ENCODE results near the gene KIF23. TPM values are rescaled to one million over a fixed set of nuclear protein-coding genes. Genes with fewer than 3 reads are reported as not detected.

The KIF23 gene
- total RNA-seq, 5 donors from 2014 or later (not counting 1 experiment from before 2014, with no cell fraction given), result 0.36 to 2.2 (median 0.76) TPM

DNA sequence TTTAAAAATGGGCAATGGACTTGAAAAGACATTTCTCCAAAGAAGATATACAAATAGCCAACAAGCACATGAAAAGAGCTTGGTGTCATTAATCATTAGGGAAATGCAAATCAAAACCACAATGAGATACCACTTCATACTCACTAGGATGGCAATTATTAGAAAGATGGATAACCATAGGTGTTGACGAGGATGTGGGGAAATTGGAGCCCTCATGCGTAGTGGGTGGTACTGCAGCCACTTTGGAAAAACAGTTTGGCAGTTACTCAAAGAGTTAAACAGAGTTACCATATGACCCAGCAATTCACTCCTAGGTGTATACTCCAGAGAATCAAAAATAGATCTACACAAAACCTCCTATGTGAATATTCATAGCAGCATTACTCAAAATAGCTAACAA is 65.8 kb downstream of the KIF23 start:
- no CpG with 5 or more reads among the region's 2 CpGs for WGBS (ENCODE audit: insufficient coverage)
- no peak overlapping the region for H3K4me3 ChIP-seq (ENCODE audit: control insufficient read depth in 1 of 2, extremely low read depth in 1 of 2, low read length in 1 of 2)
- peaks cover 0 to 8% of the 10 kb centered on the region in 2 experiments for H3K4me1 ChIP-seq (ENCODE audit: control insufficient read depth in 1 of 2, extremely low read depth in 1 of 2, insufficient read depth in 2 of 2, low read length in 2 of 2)
- no peak overlapping the region for H3K27ac Mint-ChIP-seq
- DNase-seq (no peak), ATAC-seq (replicated peaks in 1 of 4) (no peak)
- H3K36me3 Mint-ChIP-seq, result no peaks in the 10 kb centered on the region
- no peak overlapping the region for H3K27ac ChIP-seq (ENCODE audit: low read length)
- peaks cover 0 to 6% (median 4%) of the 10 kb centered on the region in 3 donors for H3K9me3 Mint-ChIP-seq
- H3K27me3 ChIP-seq (replicated peaks in 1 of 2; ENCODE audit: control insufficient read depth in 2 of 2, extremely low read depth in 1 of 2, insufficient read depth in 2 of 2, low read length in 1 of 2), result peaks cover 0 to 17% of the 10 kb centered on the region in 2 experiments
- H3K9me3 ChIP-seq, result peaks cover 2% of the 10 kb centered on the region
- ChIA-PET POLR2A (no interaction called here), CTCF (interaction anchor here (1.6 to 1.7 kb wide), 2 partner anchors 11 to 986 kb away, joined by 3 to 6 read pairs; no protein-coding TSS in a partner anchor)
- no peaks in the 10 kb centered on the region for H3K36me3 ChIP-seq (ENCODE audit: control insufficient read depth in 2 of 2, extremely low read depth in 1 of 2, insufficient read depth in 1 of 2, low read length in 1 of 2)
- no peak overlapping the region for H3K4me3 Mint-ChIP-seq
- peaks cover 0 to 5% (median 4%) of the 10 kb centered on the region in 3 donors for H3K4me1 Mint-ChIP-seq
- H3K27me3 Mint-ChIP-seq, result peaks cover 3 to 6% of the 10 kb centered on the region in 2 donors

DNA sequence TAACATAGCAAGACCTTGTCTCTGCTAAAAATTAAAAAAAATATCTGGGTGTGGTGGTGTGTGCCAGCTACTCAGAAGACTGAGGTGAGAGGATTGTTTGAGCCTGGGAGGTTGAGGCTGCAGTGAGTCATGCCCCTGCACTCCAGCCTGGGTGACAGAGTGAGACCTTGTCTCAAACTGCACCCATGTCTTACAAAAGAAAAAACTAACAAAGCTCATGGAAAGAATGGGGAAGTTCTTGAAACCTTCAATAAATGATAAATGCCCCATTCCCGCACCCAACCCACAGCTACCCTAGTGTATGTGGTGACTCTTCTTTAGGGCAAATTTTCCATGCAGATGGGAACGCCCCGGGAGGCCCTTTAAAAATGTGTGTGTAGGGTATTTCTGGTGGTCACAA is 66.8 kb downstream of the KIF23 start:
- DNase-seq, result no peak
- Histone ChIP-seq H3K27me3 (replicated peaks in 1 of 2; ENCODE audit: control insufficient read depth in 2 of 2, extremely low read depth in 1 of 2, insufficient read depth in 2 of 2, low read length in 1 of 2) (peaks cover 0 to 15% of the 10 kb centered on the region in 2 experiments), H3K4me1 (ENCODE audit: control insufficient read depth in 1 of 2, extremely low read depth in 1 of 2, insufficient read depth in 2 of 2, low read length in 2 of 2) (peaks cover 0 to 5% of the 10 kb centered on the region in 2 experiments), H3K36me3 (ENCODE audit: control insufficient read depth in 2 of 2, extremely low read depth in 1 of 2, insufficient read depth in 1 of 2, low read length in 1 of 2) (no peaks in the 10 kb centered on the region), H3K4me3 (ENCODE audit: control insufficient read depth in 1 of 2, extremely low read depth in 1 of 2, low read length in 1 of 2) (no peak overlapping the region), H3K9me3 (peaks cover 2% of the 10 kb centered on the region), H3K27ac (ENCODE audit: low read length) (no peak overlapping the region)
- CTCF ChIA-PET, result interaction anchor here (0.6 kb wide), 2 partner anchors 223 to 1120 kb away, joined by 3 to 5 read pairs; no protein-coding TSS in a partner anchor
- POLR2A ChIA-PET, result interaction anchor here in 1 of 2 donors (0.6 kb wide), 1 partner anchor 76 kb away, joined by 5 read pairs; no protein-coding TSS in a partner anchor
- Mint-ChIP-seq H3K4me3 (no peak overlapping the region), H3K27me3 (peaks cover 3 to 9% of the 10 kb centered on the region in 2 donors), H3K9me3 (peaks cover 2 to 10% (median 8%) of the 10 kb centered on the region in 3 donors), H3K4me1 (peaks cover 0 to 3% (median 0%) of the 10 kb centered on the region in 3 donors), H3K27ac (no peak overlapping the region), H3K36me3 (peaks cover 2% of the 10 kb centered on the region)
- no peak for ATAC-seq (replicated peaks in 1 of 4)
- no CpG with 5 or more reads among the region's 3 CpGs for WGBS (ENCODE audit: insufficient coverage)

DNA sequence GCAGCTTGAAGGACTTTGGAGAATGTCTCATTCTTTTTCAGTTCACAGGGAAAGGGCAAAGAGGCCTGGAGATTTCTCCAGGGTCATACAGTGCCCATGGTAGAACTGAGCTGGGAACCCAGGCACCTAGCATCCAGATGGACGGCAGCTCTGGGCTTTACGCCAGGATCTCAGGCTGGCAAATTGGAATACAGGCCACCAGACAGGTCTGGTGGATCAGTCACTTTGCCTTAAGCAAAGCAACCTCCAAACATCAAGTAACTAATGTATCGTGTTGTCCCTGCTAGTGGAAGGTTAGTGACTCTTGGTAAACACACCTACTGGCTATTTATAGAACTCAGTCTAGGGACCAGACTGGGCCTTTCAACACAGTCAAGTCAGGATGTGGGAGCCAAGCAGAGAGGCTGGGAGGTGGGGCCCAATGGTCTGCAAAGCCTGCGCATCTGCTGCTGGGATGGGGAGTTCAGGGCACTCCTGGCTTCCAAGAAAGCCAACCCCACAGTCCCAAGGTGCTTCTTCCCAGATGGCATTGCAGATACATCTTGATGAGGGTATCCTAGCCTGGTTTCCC is 68.6 kb downstream of the KIF23 start:
- Histone ChIP-seq H3K27me3 (replicated peaks in 1 of 2; ENCODE audit: control insufficient read depth in 2 of 2, extremely low read depth in 1 of 2, insufficient read depth in 2 of 2, low read length in 1 of 2) (peaks cover 0 to 8% of the 10 kb centered on the region in 2 experiments), H3K4me1 (ENCODE audit: control insufficient read depth in 1 of 2, extremely low read depth in 1 of 2, insufficient read depth in 2 of 2, low read length in 2 of 2) (peaks cover 0 to 4% of the 10 kb centered on the region in 2 experiments), H3K27ac (ENCODE audit: low read length) (no peak overlapping the region), H3K4me3 (ENCODE audit: control insufficient read depth in 1 of 2, extremely low read depth in 1 of 2, low read length in 1 of 2) (no peak overlapping the region), H3K9me3 (peaks cover 2% of the 10 kb centered on the region), H3K36me3 (ENCODE audit: control insufficient read depth in 2 of 2, extremely low read depth in 1 of 2, insufficient read depth in 1 of 2, low read length in 1 of 2) (no peaks in the 10 kb centered on the region)
- peaks cover 0 to 5% of the 10 kb centered on the region in 2 donors for H3K27me3 Mint-ChIP-seq
- H3K4me3 Mint-ChIP-seq, result no peak overlapping the region
- POLR2A ChIA-PET, result interaction anchor here in 1 of 2 donors (0.6 kb wide), 1 partner anchor 779 kb away, joined by 3 read pairs; no protein-coding TSS in a partner anchor
- DNase-seq, result no peak
- CTCF ChIA-PET, result no interaction called here
- peaks cover 3 to 11% (median 8%) of the 10 kb centered on the region in 3 donors for H3K9me3 Mint-ChIP-seq
- WGBS (ENCODE audit: insufficient coverage), result 100% methylated on average over 1 of the region's 4 CpGs
- peaks cover 0 to 3% (median 0%) of the 10 kb centered on the region in 3 donors for H3K4me1 Mint-ChIP-seq
- peaks cover 2% of the 10 kb centered on the region for H3K36me3 Mint-ChIP-seq
- no peak for ATAC-seq (replicated peaks in 1 of 4)
- no peak overlapping the region for H3K27ac Mint-ChIP-seq

DNA sequence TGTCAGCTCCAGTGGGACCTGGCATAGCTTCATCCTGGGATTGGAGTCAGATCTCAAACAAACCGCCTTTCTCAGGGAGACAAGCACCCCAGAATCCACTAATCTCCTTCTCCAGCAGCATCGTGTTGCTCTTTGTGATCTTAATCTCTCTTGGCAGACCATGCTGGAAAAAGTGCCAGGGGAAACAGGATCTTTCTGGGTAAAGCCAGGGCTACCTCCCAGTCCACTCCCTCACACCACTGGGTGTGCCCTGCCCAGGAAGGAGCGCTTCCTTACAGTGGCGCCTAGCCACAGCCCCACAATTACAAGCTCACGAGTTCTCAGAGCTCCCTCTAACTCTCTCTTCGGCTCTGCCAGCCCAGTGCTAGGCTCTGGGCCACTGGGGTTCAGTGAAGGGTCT is 70.7 kb downstream of the KIF23 start:
- no peaks in the 10 kb centered on the region for H3K36me3 ChIP-seq (ENCODE audit: control insufficient read depth in 2 of 2, extremely low read depth in 1 of 2, insufficient read depth in 1 of 2, low read length in 1 of 2)
- ATAC-seq (replicated peaks in 1 of 4) (no peak), DNase-seq (no peak)
- H3K27me3 ChIP-seq (replicated peaks in 1 of 2; ENCODE audit: control insufficient read depth in 2 of 2, extremely low read depth in 1 of 2, insufficient read depth in 2 of 2, low read length in 1 of 2), result peaks cover 0 to 3% of the 10 kb centered on the region in 2 experiments
- WGBS (ENCODE audit: insufficient coverage), result 94% methylated on average over 3 of the region's 6 CpGs
- no peak overlapping the region for H3K27ac ChIP-seq (ENCODE audit: low read length)
- H3K27me3 Mint-ChIP-seq, result peaks cover 0 to 5% of the 10 kb centered on the region in 2 donors
- H3K9me3 ChIP-seq, result peaks cover under 1% of the 10 kb centered on the region
- no peaks in the 10 kb centered on the region for H3K4me1 ChIP-seq (ENCODE audit: control insufficient read depth in 1 of 2, extremely low read depth in 1 of 2, insufficient read depth in 2 of 2, low read length in 2 of 2)
- H3K9me3 Mint-ChIP-seq, result peaks cover 3 to 7% (median 3%) of the 10 kb centered on the region in 3 donors
- CTCF ChIA-PET, result interaction anchor here in 1 of 2 donors (1.0 kb wide), 1 partner anchor 9 kb away, joined by 9 read pairs; no protein-coding TSS in a partner anchor
- H3K4me3 ChIP-seq (ENCODE audit: control insufficient read depth in 1 of 2, extremely low read depth in 1 of 2, low read length in 1 of 2), result no peak overlapping the region
- peaks cover 0 to 3% (median 0%) of the 10 kb centered on the region in 3 donors for H3K4me1 Mint-ChIP-seq
- POLR2A ChIA-PET, result interaction anchor here in 1 of 2 donors (0.5 kb wide), 1 partner anchor 263 kb away, joined by 3 read pairs; no protein-coding TSS in a partner anchor
- H3K36me3 Mint-ChIP-seq, result peaks cover 2% of the 10 kb centered on the region
- no peak overlapping the region for H3K27ac Mint-ChIP-seq
- no peak overlapping the region for H3K4me3 Mint-ChIP-seq

GRCh38 chr15:69486481-69487110 is 72.4 kb downstream of the KIF23 start:
- ATAC-seq (replicated peaks in 1 of 4) (no peak), DNase-seq (no peak)
- Histone ChIP-seq H3K4me3 (ENCODE audit: control insufficient read depth in 1 of 2, extremely low read depth in 1 of 2, low read length in 1 of 2) (no peak overlapping the region), H3K27ac (ENCODE audit: low read length) (no peak overlapping the region), H3K4me1 (ENCODE audit: control insufficient read depth in 1 of 2, extremely low read depth in 1 of 2, insufficient read depth in 2 of 2, low read length in 2 of 2) (no peaks in the 10 kb centered on the region), H3K27me3 (replicated peaks in 1 of 2; ENCODE audit: control insufficient read depth in 2 of 2, extremely low read depth in 1 of 2, insufficient read depth in 2 of 2, low read length in 1 of 2) (peaks cover 0 to 9% of the 10 kb centered on the region in 2 experiments), H3K9me3 (no peaks in the 10 kb centered on the region), H3K36me3 (ENCODE audit: control insufficient read depth in 2 of 2, extremely low read depth in 1 of 2, insufficient read depth in 1 of 2, low read length in 1 of 2) (no peaks in the 10 kb centered on the region)
- H3K36me3 Mint-ChIP-seq, result peaks cover 3% of the 10 kb centered on the region
- CTCF ChIA-PET, result no interaction called here
- H3K27me3 Mint-ChIP-seq, result peaks cover 6 to 8% of the 10 kb centered on the region in 2 donors
- peaks cover 2 to 12% (median 3%) of the 10 kb centered on the region in 3 donors for H3K9me3 Mint-ChIP-seq
- no peak overlapping the region for H3K4me3 Mint-ChIP-seq
- H3K4me1 Mint-ChIP-seq, result peaks cover 0 to 1% (median 0%) of the 10 kb centered on the region in 3 donors
- H3K27ac Mint-ChIP-seq, result no peak overlapping the region
- POLR2A ChIA-PET, result interaction anchor here in 1 of 2 donors (0.5 kb wide), 1 partner anchor 229 kb away, joined by 6 read pairs; no protein-coding TSS in a partner anchor
- WGBS (ENCODE audit: insufficient coverage), result 94% methylated on average over 3 of the region's 3 CpGs

DNA sequence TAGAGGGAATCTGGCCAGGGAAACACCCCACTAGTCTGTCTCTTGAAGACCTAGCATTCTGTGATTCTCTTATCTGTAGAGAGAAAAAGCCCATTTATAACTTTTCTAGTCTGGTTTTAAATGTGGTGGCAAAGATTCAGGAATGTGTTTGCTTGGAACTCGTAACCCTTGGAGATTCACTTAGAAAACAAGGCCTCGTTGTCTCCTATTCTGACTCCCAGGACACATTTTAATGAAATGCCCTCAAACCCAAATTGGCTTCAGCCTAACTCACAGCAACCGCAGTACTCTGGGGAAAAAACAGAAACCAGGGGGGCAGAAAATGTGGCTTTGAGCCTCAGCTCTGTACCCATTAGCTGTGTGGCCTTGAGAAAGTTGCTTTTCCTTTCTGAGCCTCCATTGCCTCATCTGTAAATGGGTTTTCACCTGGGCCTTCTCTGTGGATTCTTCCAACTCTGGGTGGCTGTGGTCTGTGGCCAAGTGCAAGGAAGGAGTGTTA is 75.0 kb downstream of the KIF23 start:
- Mint-ChIP-seq H3K36me3 (peaks cover 5% of the 10 kb centered on the region), H3K4me1 (no peaks in the 10 kb centered on the region), H3K9me3 (peaks cover 3 to 15% (median 5%) of the 10 kb centered on the region in 3 donors), H3K4me3 (no peak overlapping the region), H3K27ac (no peak overlapping the region), H3K27me3 (peaks cover 6 to 8% of the 10 kb centered on the region in 2 donors)
- WGBS (ENCODE audit: insufficient coverage), result 83% methylated on average over 3 of the region's 3 CpGs
- Histone ChIP-seq H3K27me3 (replicated peaks in 1 of 2; ENCODE audit: control insufficient read depth in 2 of 2, extremely low read depth in 1 of 2, insufficient read depth in 2 of 2, low read length in 1 of 2) (peaks cover 0 to 9% of the 10 kb centered on the region in 2 experiments), H3K4me1 (ENCODE audit: control insufficient read depth in 1 of 2, extremely low read depth in 1 of 2, insufficient read depth in 2 of 2, low read length in 2 of 2) (no peaks in the 10 kb centered on the region), H3K4me3 (ENCODE audit: control insufficient read depth in 1 of 2, extremely low read depth in 1 of 2, low read length in 1 of 2) (no peak overlapping the region), H3K27ac (ENCODE audit: low read length) (no peak overlapping the region), H3K36me3 (ENCODE audit: control insufficient read depth in 2 of 2, extremely low read depth in 1 of 2, insufficient read depth in 1 of 2, low read length in 1 of 2) (no peaks in the 10 kb centered on the region), H3K9me3 (no peaks in the 10 kb centered on the region)
- ChIA-PET POLR2A (no interaction called here), CTCF (no interaction called here)
- DNase-seq (no peak), ATAC-seq (replicated peaks in 1 of 4) (no peak)
